ENCODE measurements around the gene ZNF789. TPM values are rescaled to one million over a fixed set of nuclear protein-coding genes. Genes with fewer than 3 reads are reported as not detected.
A peak's percentile ranks its signal among the peaks of the same experiment; 100 is the strongest.

Gene ZNF789
- polyA plus RNA-seq, 1 of the 3 experiments (the other 2 are of a cell fraction): 27.7 TPM

DNA sequence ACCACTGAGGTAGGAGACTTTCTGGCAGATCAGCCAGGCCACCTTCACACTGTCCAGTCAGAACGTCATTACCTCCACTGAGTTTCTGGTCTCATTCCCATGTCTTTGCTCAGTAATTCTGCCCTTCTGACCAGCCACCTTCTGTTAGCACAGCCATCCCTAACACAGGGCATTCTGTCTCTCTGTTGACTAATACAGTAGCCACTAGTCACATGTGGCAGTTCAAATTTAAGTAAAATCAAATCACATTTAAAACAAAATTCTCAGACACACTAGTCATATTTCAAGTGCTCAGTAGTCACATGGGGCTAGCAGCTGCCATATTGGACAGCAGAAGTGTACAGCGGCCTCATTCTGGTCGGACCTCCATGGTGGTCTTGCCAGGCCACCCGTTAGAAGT lies 26.6 kb upstream of the ZNF789 start (continued):
- TF ChIP-seq, protein P1, sequence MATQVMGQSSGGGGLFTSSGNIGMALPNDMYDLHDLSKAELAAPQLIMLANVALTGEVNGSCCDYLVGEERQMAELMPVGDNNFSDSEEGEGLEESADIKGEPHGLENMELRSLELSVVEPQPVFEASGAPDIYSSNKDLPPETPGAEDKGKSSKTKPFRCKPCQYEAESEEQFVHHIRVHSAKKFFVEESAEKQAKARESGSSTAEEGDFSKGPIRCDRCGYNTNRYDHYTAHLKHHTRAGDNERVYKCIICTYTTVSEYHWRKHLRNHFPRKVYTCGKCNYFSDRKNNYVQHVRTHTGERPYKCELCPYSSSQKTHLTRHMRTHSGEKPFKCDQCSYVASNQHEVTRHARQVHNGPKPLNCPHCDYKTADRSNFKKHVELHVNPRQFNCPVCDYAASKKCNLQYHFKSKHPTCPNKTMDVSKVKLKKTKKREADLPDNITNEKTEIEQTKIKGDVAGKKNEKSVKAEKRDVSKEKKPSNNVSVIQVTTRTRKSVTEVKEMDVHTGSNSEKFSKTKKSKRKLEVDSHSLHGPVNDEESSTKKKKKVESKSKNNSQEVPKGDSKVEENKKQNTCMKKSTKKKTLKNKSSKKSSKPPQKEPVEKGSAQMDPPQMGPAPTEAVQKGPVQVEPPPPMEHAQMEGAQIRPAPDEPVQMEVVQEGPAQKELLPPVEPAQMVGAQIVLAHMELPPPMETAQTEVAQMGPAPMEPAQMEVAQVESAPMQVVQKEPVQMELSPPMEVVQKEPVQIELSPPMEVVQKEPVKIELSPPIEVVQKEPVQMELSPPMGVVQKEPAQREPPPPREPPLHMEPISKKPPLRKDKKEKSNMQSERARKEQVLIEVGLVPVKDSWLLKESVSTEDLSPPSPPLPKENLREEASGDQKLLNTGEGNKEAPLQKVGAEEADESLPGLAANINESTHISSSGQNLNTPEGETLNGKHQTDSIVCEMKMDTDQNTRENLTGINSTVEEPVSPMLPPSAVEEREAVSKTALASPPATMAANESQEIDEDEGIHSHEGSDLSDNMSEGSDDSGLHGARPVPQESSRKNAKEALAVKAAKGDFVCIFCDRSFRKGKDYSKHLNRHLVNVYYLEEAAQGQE (IDR thresholded peaks at IDR 0.05; ENCODE audit: low read depth, low read length): no peak
- TF ChIP-seq GABPA (IDR thresholded peaks at IDR 0.05; ENCODE audit: low read depth): no peak
- no peak for TF ChIP-seq MXI1 (IDR thresholded peaks at IDR 0.05; ENCODE audit: low read depth, low read length)
- TF ChIP-seq TEAD4 (IDR thresholded peaks at IDR 0.05; ENCODE audit: borderline replicate concordance, insufficient read depth): no peak
- TF ChIP-seq EZH2phosphoT487 (IDR thresholded peaks at IDR 0.05; ENCODE audit: borderline replicate concordance, low read depth): no peak
- TF ChIP-seq RFX5 (IDR thresholded peaks at IDR 0.05; ENCODE audit: low read length): no peak
- no peak for TF ChIP-seq PBX3 (IDR thresholded peaks at IDR 0.05)
- TF ChIP-seq MAX (IDR thresholded peaks at IDR 0.05; ENCODE audit: low read depth): no peak
- TF ChIP-seq EP300 (IDR thresholded peaks at IDR 0.05; ENCODE audit: borderline replicate concordance in 1 of 2, low read depth in 1 of 2, low read length in 1 of 2): no peak

GRCh38 chr7:99447943-99448342 lies 24.7 kb upstream of the ZNF789 start:
- ChIA-PET CTCF (interaction anchor here (0.5 kb wide), 1 partner anchor 16 kb away, joined by 3 read pairs; no protein-coding TSS in a partner anchor), POLR2A (no interaction called here)
- peaks cover 81 to 84% of the 10 kb centered on the region in 2 experiments for H3K36me3 ChIP-seq (replicated peaks in 1 of 2; ENCODE audit: control insufficient read depth in 1 of 2, insufficient read depth in 2 of 2, low read length in 1 of 2)
- no peaks in the 10 kb centered on the region for H3K9me3 ChIP-seq
- H3K4me3 ChIP-seq (ENCODE audit: low read depth in 2 of 2, low read length in 1 of 2): no peak overlapping the region
- TF ChIP-seq, protein P2, sequence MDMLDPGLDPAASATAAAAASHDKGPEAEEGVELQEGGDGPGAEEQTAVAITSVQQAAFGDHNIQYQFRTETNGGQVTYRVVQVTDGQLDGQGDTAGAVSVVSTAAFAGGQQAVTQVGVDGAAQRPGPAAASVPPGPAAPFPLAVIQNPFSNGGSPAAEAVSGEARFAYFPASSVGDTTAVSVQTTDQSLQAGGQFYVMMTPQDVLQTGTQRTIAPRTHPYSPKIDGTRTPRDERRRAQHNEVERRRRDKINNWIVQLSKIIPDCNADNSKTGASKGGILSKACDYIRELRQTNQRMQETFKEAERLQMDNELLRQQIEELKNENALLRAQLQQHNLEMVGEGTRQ (IDR thresholded peaks at IDR 0.05; ENCODE audit: borderline replicate concordance, low read depth, low read length): no peak
- TF ChIP-seq, protein P3, sequence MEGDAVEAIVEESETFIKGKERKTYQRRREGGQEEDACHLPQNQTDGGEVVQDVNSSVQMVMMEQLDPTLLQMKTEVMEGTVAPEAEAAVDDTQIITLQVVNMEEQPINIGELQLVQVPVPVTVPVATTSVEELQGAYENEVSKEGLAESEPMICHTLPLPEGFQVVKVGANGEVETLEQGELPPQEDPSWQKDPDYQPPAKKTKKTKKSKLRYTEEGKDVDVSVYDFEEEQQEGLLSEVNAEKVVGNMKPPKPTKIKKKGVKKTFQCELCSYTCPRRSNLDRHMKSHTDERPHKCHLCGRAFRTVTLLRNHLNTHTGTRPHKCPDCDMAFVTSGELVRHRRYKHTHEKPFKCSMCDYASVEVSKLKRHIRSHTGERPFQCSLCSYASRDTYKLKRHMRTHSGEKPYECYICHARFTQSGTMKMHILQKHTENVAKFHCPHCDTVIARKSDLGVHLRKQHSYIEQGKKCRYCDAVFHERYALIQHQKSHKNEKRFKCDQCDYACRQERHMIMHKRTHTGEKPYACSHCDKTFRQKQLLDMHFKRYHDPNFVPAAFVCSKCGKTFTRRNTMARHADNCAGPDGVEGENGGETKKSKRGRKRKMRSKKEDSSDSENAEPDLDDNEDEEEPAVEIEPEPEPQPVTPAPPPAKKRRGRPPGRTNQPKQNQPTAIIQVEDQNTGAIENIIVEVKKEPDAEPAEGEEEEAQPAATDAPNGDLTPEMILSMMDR (IDR thresholded peaks at IDR 0.05): peak; percentile 33; the same call in 1 of the 2 replicates
- H3K4me1 ChIP-seq (ENCODE audit: control insufficient read depth in 1 of 2, insufficient read depth in 2 of 2, low read depth in 1 of 2, low read length in 1 of 2): no peaks in the 10 kb centered on the region
- H3K79me2 ChIP-seq (ENCODE audit: insufficient read depth): peaks cover 25% of the 10 kb centered on the region; the same call in 1 of the 2 replicates
- H2AFZ ChIP-seq (ENCODE audit: low read depth): no peak overlapping the region
- 89% methylated on average over 10 of the region's 10 CpGs for WGBS (ENCODE audit: low lambda C conversion rate)
- no peak overlapping the region for H3K9ac ChIP-seq
- no peaks in the 10 kb centered on the region for H3K9me2 ChIP-seq
- peaks cover 9% of the 10 kb centered on the region for H3F3A ChIP-seq (replicated peaks; ENCODE audit: insufficient read depth)
- H3K27ac ChIP-seq (ENCODE audit: low read depth in 2 of 2, low read length in 1 of 2): no peak overlapping the region
- peaks cover 8% of the 10 kb centered on the region; the same call in 1 of the 2 replicates for H4K20me1 ChIP-seq (ENCODE audit: insufficient read depth)
- no peak overlapping the region for H3K4me2 ChIP-seq
- no peaks in the 10 kb centered on the region for H3K27me3 ChIP-seq (ENCODE audit: insufficient read depth)
- no peak for DNase-seq
